ENCODE data around the gene SLC13A5.
"Not testable (repeated sequence)": the region's sequence is repeated elsewhere in the genome, so short reads cannot be mapped to it uniquely, and the experiment has no call there.

The SLC13A5 gene

GRCh38 chr17:6710317-6710716, 2.9 kb downstream of the SLC13A5 start:
- no peak for DNase-seq

GRCh38 chr17:6708357-6708961, 4.7 kb downstream of the SLC13A5 start:
- no peak for DNase-seq

- no peak for DNase-seq
These were observed 6.2 kb downstream of the SLC13A5 start for GRCh38 chr17:6706996-6707395.

- DNase-seq = no peak
These were observed 6.7 kb downstream of the SLC13A5 start for GRCh38 chr17:6706499-6706898.

GRCh38 chr17:6704470-6705052, 8.6 kb downstream of the SLC13A5 start:
- DNase-seq = no peak

- no peak for DNase-seq
These were observed 9.4 kb downstream of the SLC13A5 start for GRCh38 chr17:6703751-6704150.

GRCh38 chr17:6702567-6703215, 10.5 kb downstream of the SLC13A5 start:
- DNase-seq = no peak

- DNase-seq = no peak
These were observed 11.4 kb downstream of the SLC13A5 start for GRCh38 chr17:6701719-6702118.

GRCh38 chr17:6700948-6701307, 12.2 kb downstream of the SLC13A5 start:
- no peak for DNase-seq

GRCh38 chr17:6699997-6700947, 12.9 kb downstream of the SLC13A5 start:
- no peak for DNase-seq

GRCh38 chr17:6698004-6698403, 15.2 kb downstream of the SLC13A5 start:
- DNase-seq = no peak

- DNase-seq = no peak
These were observed 16.3 kb downstream of the SLC13A5 start for GRCh38 chr17:6696906-6697305.

- DNase-seq = no peak
These were observed 17.6 kb downstream of the SLC13A5 start for GRCh38 chr17:6695565-6695964.

- DNase-seq = no peak
These were observed 18.1 kb downstream of the SLC13A5 start for GRCh38 chr17:6695051-6695450.

GRCh38 chr17:6691958-6692357, 21.2 kb downstream of the SLC13A5 start:
- not testable (repeated sequence) for DNase-seq

- no peak for DNase-seq
These were observed 21.6 kb downstream of the SLC13A5 start for GRCh38 chr17:6691546-6691945.

- no peak for DNase-seq
These were observed 22.5 kb downstream of the SLC13A5 start for GRCh38 chr17:6690641-6691040.

GRCh38 chr17:6688944-6689343, 24.2 kb downstream of the SLC13A5 start:
- no peak for DNase-seq

GRCh38 chr17:6686026-6686425, 27.1 kb downstream of the SLC13A5 start:
- no peak for DNase-seq

- DNase-seq = no peak
These were observed 28.0 kb downstream of the SLC13A5 start for GRCh38 chr17:6684881-6685767.

- DNase-seq = no peak
These were observed 28.7 kb downstream of the SLC13A5 start for GRCh38 chr17:6684460-6684783.

GRCh38 chr17:6683730-6684459, 29.3 kb downstream of the SLC13A5 start:
- no peak for DNase-seq

Data from activated gamma-delta T cell (primary cell).